Endodermal cell (in vitro differentiated cells): Measurements from ENCODE around the gene TSHZ3. TPM values are rescaled to one million over a fixed set of nuclear protein-coding genes. Genes with fewer than 3 reads are reported as not detected.

Source experiments
- DNase-seq: peaks from one replicate; pipeline ENCODE4 v3.0.0-alpha.2; 2017
- H3K27ac ChIP-seq: 2 replicates; pipeline ENCODE4 v1.5.1; 2013; ENCODE audit warnings: mild to moderate bottlenecking, low read depth, low read length, moderate library complexity
- H3K27me3 ChIP-seq: 2 replicates; pipeline ENCODE4 v1.6.1; 2013; ENCODE audit warnings: mild to moderate bottlenecking, low read length, moderate library complexity; ENCODE audit not compliant: insufficient read depth, control insufficient read depth, poor library complexity, severe bottlenecking
- H3K36me3 ChIP-seq: 2 replicates; pipeline ENCODE4 v1.7.0; 2013; ENCODE audit warnings: mild to moderate bottlenecking, low read length, moderate library complexity; ENCODE audit not compliant: control insufficient read depth, insufficient read depth
- H3K4me1 ChIP-seq: one replicate; pipeline ENCODE4 v1.7.0; 2013; ENCODE audit warnings: low read length; ENCODE audit not compliant: control insufficient read depth, insufficient read depth
- H3K4me3 ChIP-seq: 2 replicates; pipeline ENCODE4 v1.5.1; 2013; ENCODE audit warnings: mild to moderate bottlenecking, low read length, moderate library complexity
- H3K9ac ChIP-seq: 2 replicates; pipeline ENCODE4 v1.6.1; 2013; ENCODE audit warnings: mild to moderate bottlenecking, low read length, moderate library complexity; ENCODE audit not compliant: poor library complexity, severe bottlenecking; ENCODE audit errors: extremely low read depth
- H3K9me3 ChIP-seq: 2 replicates; pipeline ENCODE4 v1.6.1; 2013; ENCODE audit warnings: mild to moderate bottlenecking, low read length, moderate library complexity; ENCODE audit not compliant: control insufficient read depth
- H3K27ac Mint-ChIP-seq: 2 replicates; pipeline ENCODE4 v1.8.0; 2020; ENCODE audit warnings: mixed read lengths
- H3K27me3 Mint-ChIP-seq: 2 replicates; pipeline ENCODE4 v1.8.0; 2021; ENCODE audit warnings: mild to moderate bottlenecking, mixed read lengths; ENCODE audit not compliant: insufficient read depth
- H3K36me3 Mint-ChIP-seq: 2 replicates; pipeline ENCODE4 v1.8.0; 2020; ENCODE audit warnings: low read depth, mixed read lengths
- H3K4me1 Mint-ChIP-seq: 2 replicates; pipeline ENCODE4 v1.8.0; 2020; ENCODE audit warnings: mixed read lengths
- H3K4me3 Mint-ChIP-seq: 2 replicates; pipeline ENCODE4 v1.8.0; 2020; ENCODE audit warnings: mild to moderate bottlenecking, moderate library complexity, mixed read lengths
- H3K9me3 Mint-ChIP-seq: 2 replicates; pipeline ENCODE4 v1.8.0; 2020; ENCODE audit warnings: mild to moderate bottlenecking, mixed read lengths
- CTCF ChIP-seq: fragments of 200-600 bp; sonication (generic); conservative IDR thresholded peaks from 2 replicates; pipeline ENCODE4 v1.5.0; 2021; ENCODE audit warnings: antibody characterized with exemption, mild to moderate bottlenecking
- WGBS, 2 experiments: methylation state at CpG; one replicate each; pipeline versions ENCODE4 v1.1.5 to v1.1.7; 2013; ENCODE audit warnings: missing lambda C conversion rate in 2 of 2, mixed read lengths in 1 of 2; ENCODE audit not compliant: insufficient coverage in 1 of 2, insufficient read length in 1 of 2; 5-methylcytosine and 5-hydroxymethylcytosine counted together
- total RNA-seq, 2 donors: library from RNA; stranded (reverse); fragmentation: NEBNext Ultra II Directional in 1 of 2; extraction: Animal tissue kit (Norgen Biotek cat#: 25700) in 1 of 2; gene quantifications; 2 replicates in 1 of 2; 3 replicates in 1 of 2; pipeline ENCODE4 v1.2.1, GENCODE V29; 2021

The TSHZ3 gene
- total RNA-seq, 2 donors from 2014 or later, result 0.84 to 2.1 TPM

GRCh38 chr19:31282346-31282745 is 66.9 kb downstream of the TSHZ3 start:
- H3K9me3 Mint-ChIP-seq, result no peaks in the 10 kb centered on the region
- no peak overlapping the region for H3K9ac ChIP-seq
- H3K9me3 ChIP-seq, result no peaks in the 10 kb centered on the region
- no peak for DNase-seq
- no peaks in the 10 kb centered on the region for H3K4me1 ChIP-seq
- H3K4me1 Mint-ChIP-seq, result peaks cover 12% of the 10 kb centered on the region
- H3K36me3 ChIP-seq, result no peaks in the 10 kb centered on the region
- 95 to 100% methylated on average over 1 to 4 of the region's 4 CpGs for WGBS, 2 experiments
- no peak for TF ChIP-seq CTCF
- no peaks in the 10 kb centered on the region for H3K27me3 Mint-ChIP-seq
- H3K36me3 Mint-ChIP-seq, result no peaks in the 10 kb centered on the region
- no peak overlapping the region for H3K4me3 ChIP-seq
- no peak overlapping the region for H3K27ac ChIP-seq
- H3K27ac Mint-ChIP-seq, result no peak overlapping the region
- no peak overlapping the region for H3K4me3 Mint-ChIP-seq
- no peaks in the 10 kb centered on the region for H3K27me3 ChIP-seq

GRCh38 chr19:31280287-31281006 is 68.8 kb downstream of the TSHZ3 start:
- Histone ChIP-seq H3K4me1 (no peaks in the 10 kb centered on the region), H3K9me3 (no peaks in the 10 kb centered on the region), H3K27me3 (no peaks in the 10 kb centered on the region), H3K27ac (no peak overlapping the region), H3K4me3 (no peak overlapping the region), H3K9ac (no peak overlapping the region), H3K36me3 (no peaks in the 10 kb centered on the region)
- no peaks in the 10 kb centered on the region for H3K36me3 Mint-ChIP-seq
- H3K27ac Mint-ChIP-seq, result no peak overlapping the region
- H3K9me3 Mint-ChIP-seq, result no peaks in the 10 kb centered on the region
- peaks cover 12% of the 10 kb centered on the region for H3K4me1 Mint-ChIP-seq
- no peak overlapping the region for H3K4me3 Mint-ChIP-seq
- no peak for DNase-seq
- 94 to 95% methylated on average over 6 to 10 of the region's 11 CpGs for WGBS, 2 experiments
- no peak for TF ChIP-seq CTCF
- no peaks in the 10 kb centered on the region for H3K27me3 Mint-ChIP-seq

- no peak for TF ChIP-seq CTCF
- no peak overlapping the region for H3K27ac Mint-ChIP-seq
- no peak overlapping the region for H3K9ac ChIP-seq
- no peaks in the 10 kb centered on the region for H3K27me3 Mint-ChIP-seq
- no peaks in the 10 kb centered on the region for H3K27me3 ChIP-seq
- no peaks in the 10 kb centered on the region for H3K4me1 ChIP-seq
- 94 to 96% methylated on average over 10 to 16 of the region's 16 CpGs for WGBS, 2 experiments
- no peaks in the 10 kb centered on the region for H3K36me3 ChIP-seq
- H3K4me3 Mint-ChIP-seq, result no peak overlapping the region
- no peaks in the 10 kb centered on the region for H3K9me3 Mint-ChIP-seq
- H3K9me3 ChIP-seq, result no peaks in the 10 kb centered on the region
- no peak for DNase-seq
- no peaks in the 10 kb centered on the region for H3K36me3 Mint-ChIP-seq
- peaks cover 12% of the 10 kb centered on the region for H3K4me1 Mint-ChIP-seq
- no peak overlapping the region for H3K27ac ChIP-seq
- H3K4me3 ChIP-seq, result no peak overlapping the region
These were observed 69.8 kb downstream of the TSHZ3 start for GRCh38 chr19:31279436-31279765.
